Measurements from ENCODE around the gene ZG16B. TPM values are rescaled to one million over a fixed set of nuclear protein-coding genes. Genes with fewer than 3 reads are reported as not detected.

Gene ZG16B
- total and polyA plus RNA-seq, 2 donors (not counting 1 experiment from before 2014, with no cell fraction given): not detected

GRCh38 chr16:2848933-2849725 is 19.0 kb downstream of the ZG16B start:
- TF ChIP-seq EZH2 (IDR thresholded peaks at IDR 0.05; ENCODE audit: borderline replicate concordance, insufficient read depth, low read depth, low read length, poor library complexity, severe bottlenecking) (no peak), CTCF (IDR thresholded peaks at IDR 0.05) (no peak)
- Histone ChIP-seq H3K27ac (ENCODE audit: low read length in 2 of 2) (no peak overlapping the region), H3K4me3 (ENCODE audit: control extremely low read depth in 1 of 5, extremely low read depth in 1 of 5, insufficient read depth in 1 of 5, low read depth in 2 of 5, low read length in 4 of 5) (no peak overlapping the region), H3K9me3 (ENCODE audit: control extremely low read depth in 1 of 3, control insufficient read depth in 2 of 3, insufficient read depth in 1 of 3, low read length in 2 of 3) (peaks cover 0 to 24% (median 4%) of the 10 kb centered on the region in 3 donors), H3K27me3 (replicated peaks in 1 of 4; ENCODE audit: control extremely low read depth in 1 of 4, control insufficient read depth in 3 of 4, insufficient read depth in 4 of 4, low read length in 3 of 4) (peaks cover 0 to 16% (median 2%) of the 10 kb centered on the region in 4 experiments), H3K4me1 (ENCODE audit: control insufficient read depth in 2 of 2, insufficient read depth in 2 of 2, low read length in 2 of 2) (no peaks in the 10 kb centered on the region), H3K79me2 (ENCODE audit: control insufficient read depth, insufficient read depth, low read length) (no peaks in the 10 kb centered on the region), H3K36me3 (replicated peaks in 1 of 2; ENCODE audit: control extremely low read depth in 1 of 2, control insufficient read depth in 1 of 2, extremely low read depth in 1 of 2, insufficient read depth in 2 of 2, low read length in 1 of 2) (no peaks in the 10 kb centered on the region), H2AFZ (ENCODE audit: insufficient read depth, low read depth, low read length, poor library complexity, severe bottlenecking) (no peak overlapping the region), H4K20me1 (ENCODE audit: control insufficient read depth, insufficient read depth, low read length, poor library complexity, severe bottlenecking) (no peaks in the 10 kb centered on the region), H3K9ac (ENCODE audit: low read length) (no peak overlapping the region), H3K4me2 (replicated peaks; ENCODE audit: low read depth, low read length, poor library complexity, severe bottlenecking) (no peak overlapping the region)
- DNase-seq (no peak), ATAC-seq (ENCODE audit: low read depth) (no peak)
- Mint-ChIP-seq H3K4me1 (no peaks in the 10 kb centered on the region), H3K27ac (no peak overlapping the region), H3K4me3 (no peak overlapping the region), H3K27me3 (peaks cover 29% of the 10 kb centered on the region), H3K9me3 (ENCODE audit: insufficient read depth) (peaks cover 2% of the 10 kb centered on the region)
- 64% methylated on average over 14 of the region's 16 CpGs for WGBS (ENCODE audit: insufficient coverage)
- intact Hi-C loops (cut with micrococcal nuclease): no loop called here
- ChIA-PET POLR2A (no interaction called here), CTCF (no interaction called here)

- H2AFZ ChIP-seq (ENCODE audit: insufficient read depth, low read depth, low read length, poor library complexity, severe bottlenecking): no peak overlapping the region
These were observed 22.1 kb downstream of the ZG16B start for GRCh38 chr16:2852003-2852730.

More at GRCh38 chr16:2852003-2852730, 22.1 kb downstream of the ZG16B start:
- Histone ChIP-seq H4K20me1 (ENCODE audit: control insufficient read depth, insufficient read depth, low read length, poor library complexity, severe bottlenecking) (no peaks in the 10 kb centered on the region), H3K9ac (ENCODE audit: low read length) (no peak overlapping the region), H3K36me3 (replicated peaks in 1 of 2; ENCODE audit: control extremely low read depth in 1 of 2, control insufficient read depth in 1 of 2, extremely low read depth in 1 of 2, insufficient read depth in 2 of 2, low read length in 1 of 2) (no peaks in the 10 kb centered on the region), H3K4me3 (ENCODE audit: control extremely low read depth in 1 of 5, extremely low read depth in 1 of 5, insufficient read depth in 1 of 5, low read depth in 2 of 5, low read length in 4 of 5) (no peak overlapping the region), H3K4me1 (ENCODE audit: control insufficient read depth in 2 of 2, insufficient read depth in 2 of 2, low read length in 2 of 2) (no peaks in the 10 kb centered on the region), H3K9me3 (ENCODE audit: control extremely low read depth in 1 of 3, control insufficient read depth in 2 of 3, insufficient read depth in 1 of 3, low read length in 2 of 3) (peaks cover 0 to 46% (median 12%) of the 10 kb centered on the region in 3 donors), H3K27me3 (replicated peaks in 1 of 4; ENCODE audit: control extremely low read depth in 1 of 4, control insufficient read depth in 3 of 4, insufficient read depth in 4 of 4, low read length in 3 of 4) (peaks cover 0 to 28% (median 4%) of the 10 kb centered on the region in 4 experiments), H3K27ac (ENCODE audit: low read length in 2 of 2) (no peak overlapping the region), H3K79me2 (ENCODE audit: control insufficient read depth, insufficient read depth, low read length) (no peaks in the 10 kb centered on the region), H3K4me2 (replicated peaks; ENCODE audit: low read depth, low read length, poor library complexity, severe bottlenecking) (no peak overlapping the region)
- ATAC-seq (ENCODE audit: low read depth): no peak
- intact Hi-C loops (cut with micrococcal nuclease): no loop called here
- WGBS (ENCODE audit: insufficient coverage): 87% methylated on average over 6 of the region's 16 CpGs
- Mint-ChIP-seq H3K27me3 (peaks cover 23% of the 10 kb centered on the region), H3K27ac (no peak overlapping the region), H3K4me1 (no peaks in the 10 kb centered on the region), H3K9me3 (ENCODE audit: insufficient read depth) (peaks cover 6% of the 10 kb centered on the region), H3K4me3 (no peak overlapping the region)
- CTCF ChIA-PET: no interaction called here
- POLR2A ChIA-PET: no interaction called here
- DNase-seq: no peak
- TF ChIP-seq CTCF (IDR thresholded peaks at IDR 0.05): no peak
